ENCODE measurements around the gene GFOD2.

Gene GFOD2

GRCh38 chr16:67668495-67669157, 50.5 kb downstream of the GFOD2 start:
- DNase-seq = peak; percentile 7 to 15

GRCh38 chr16:67667817-67668494, 51.2 kb downstream of the GFOD2 start:
- peak; percentile 92 to 95 for DNase-seq

- DNase-seq = no peak
These were observed 51.7 kb downstream of the GFOD2 start for GRCh38 chr16:67667453-67667816.

GRCh38 chr16:67666559-67667452, 52.3 kb downstream of the GFOD2 start, which contains the start of the genes C16orf86 and ENKD1:
C16orf86 (plus strand) TSS chr16:67666814; CDS start chr16:67666971, 157 bp downstream.
ENKD1 (minus strand) TSS chr16:67666750; CDS start chr16:67666442, 308 bp downstream.
- peak; percentile 56 to 68 for DNase-seq

- DNase-seq = peak; percentile 6 to 21
These were observed 53.0 kb downstream of the GFOD2 start for GRCh38 chr16:67666032-67666551.

- DNase-seq = no peak
These were observed 53.5 kb downstream of the GFOD2 start for GRCh38 chr16:67665598-67665997.

- DNase-seq = no peak
These were observed 54.2 kb downstream of the GFOD2 start for GRCh38 chr16:67664871-67665270.

GRCh38 chr16:67664258-67664657, 54.9 kb downstream of the GFOD2 start:
- no peak for DNase-seq

- DNase-seq = no peak
These were observed 55.3 kb downstream of the GFOD2 start for GRCh38 chr16:67663877-67664222.

GRCh38 chr16:67663151-67663876, 55.8 kb downstream of the GFOD2 start:
- DNase-seq = peak; percentile 5 to 9

- no peak for DNase-seq
These were observed 56.5 kb downstream of the GFOD2 start for GRCh38 chr16:67662653-67663010.

- no peak for DNase-seq
These were observed 57.0 kb downstream of the GFOD2 start for GRCh38 chr16:67661886-67662652.

- no peak for DNase-seq
These were observed 57.9 kb downstream of the GFOD2 start for GRCh38 chr16:67661101-67661761.

- DNase-seq = peak; percentile 83 to 89
These were observed 58.5 kb downstream of the GFOD2 start, which contains the start of gene PARD6A for GRCh38 chr16:67660564-67661028. PARD6A (plus strand) TSS chr16:67660960; CDS start chr16:67661039, 79 bp downstream.

GRCh38 chr16:67659675-67660563, 59.2 kb downstream of the GFOD2 start, which contains the start of gene ACD:
ACD (minus strand) TSS chr16:67660260; CDS start chr16:67660220, 40 bp downstream.
- DNase-seq = peak; percentile 78 to 79

- DNase-seq = no peak
These were observed 60.1 kb downstream of the GFOD2 start for GRCh38 chr16:67658849-67659674.

GRCh38 chr16:67657751-67658518, 61.2 kb downstream of the GFOD2 start:
- no peak for DNase-seq

- DNase-seq = no peak
These were observed 62.0 kb downstream of the GFOD2 start for GRCh38 chr16:67657017-67657608.
